ENCODE measurements around the gene VSIG10.

Gene VSIG10

DNA sequence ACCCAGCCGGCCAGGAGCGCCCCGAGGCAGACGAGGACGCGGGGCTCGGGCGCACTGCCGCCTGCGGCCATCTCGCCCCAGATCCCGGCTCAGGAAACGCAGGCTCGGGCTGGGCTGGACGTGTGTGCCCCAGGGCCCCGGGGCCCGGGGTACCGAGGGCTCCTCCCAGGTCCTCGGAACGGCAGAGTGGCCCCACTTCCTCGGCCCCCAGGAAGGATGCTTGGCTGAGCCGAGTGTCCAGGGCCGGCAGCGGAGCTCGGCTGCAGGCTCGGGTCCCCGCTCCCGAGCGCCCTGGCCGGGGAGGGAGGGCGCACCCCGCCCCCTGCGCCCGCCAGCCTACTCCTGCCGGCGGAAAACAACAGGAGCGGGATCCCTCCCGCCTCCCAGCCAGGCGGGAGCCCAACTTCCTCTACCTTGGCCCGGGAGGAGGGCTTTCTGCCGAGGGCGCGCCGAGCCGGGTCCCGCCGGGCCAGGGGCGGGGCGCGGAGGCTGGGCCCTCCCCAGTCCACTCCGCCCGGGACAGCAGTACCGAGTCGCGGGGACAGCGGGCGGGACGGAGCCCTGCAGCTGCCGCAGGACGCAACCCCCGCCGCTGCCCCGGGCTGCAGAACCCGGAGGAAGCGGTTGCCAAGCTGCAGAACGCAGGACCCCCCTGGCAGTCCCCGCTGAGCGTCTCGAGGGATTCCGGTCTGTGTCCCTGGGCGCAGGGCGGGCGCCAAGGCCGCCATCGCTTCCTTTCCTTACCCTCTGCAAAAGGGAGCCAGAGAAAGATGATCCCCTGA, at the start of gene VSIG10:
Gene VSIG10 (minus strand): TSS at position 411 of the 782 bp plus-strand sequence. CDS start 340 bp downstream, at position 71.
- Histone ChIP-seq H3K9ac (no peak within 1 kb of the TSS), H3K27ac (no peak within 1 kb of the TSS)

GRCh38 chr12:118151755-118152154, 47.9 kb upstream of the VSIG10 start:
- Histone ChIP-seq H2AFZ (ENCODE audit: low read depth) (no peak overlapping the region), H3K4me3 (IDR thresholded peaks at IDR 0.05; ENCODE audit: insufficient read depth, low read depth, low read length) (no peak overlapping the region), H3K27ac (no peak overlapping the region), H3K4me2 (no peak overlapping the region), H3K27me3 (ENCODE audit: insufficient read depth, low read depth) (no peaks in the 10 kb centered on the region), H4K20me1 (ENCODE audit: insufficient read depth) (no peaks in the 10 kb centered on the region), H3K9ac (no peak overlapping the region), H3K79me2 (ENCODE audit: insufficient read depth, low read depth) (no peaks in the 10 kb centered on the region), H3K4me1 (ENCODE audit: low read depth, poor library complexity, severe bottlenecking) (no peaks in the 10 kb centered on the region), H3K36me3 (ENCODE audit: insufficient read depth) (no peaks in the 10 kb centered on the region)
- TF ChIP-seq CTCF (conservative IDR thresholded peaks at IDR 0.05; ENCODE audit: low read depth, low read length), result no peak

More for the DNA sequence above, at the start of gene VSIG10:
- H2AFZ ChIP-seq (ENCODE audit: low read depth), result peak within 1 kb of the TSS; percentile 54; the same call in 1 of the 2 replicates
- no peak for TF ChIP-seq CTCF (conservative IDR thresholded peaks at IDR 0.05; ENCODE audit: low read depth, low read length)
- no peaks in the 10 kb centered on the region for H4K20me1 ChIP-seq (ENCODE audit: insufficient read depth)
- H3K4me2 ChIP-seq, result peak within 1 kb of the TSS; percentile 39; the same call in 1 of the 2 replicates
- no peaks in the 10 kb centered on the region; the same call in 1 of the 2 replicates for H3K27me3 ChIP-seq (ENCODE audit: insufficient read depth, low read depth)
- H3K4me1 ChIP-seq (ENCODE audit: low read depth, poor library complexity, severe bottlenecking), result no peaks in the 10 kb centered on the region
- no peaks in the 10 kb centered on the region for H3K36me3 ChIP-seq (ENCODE audit: insufficient read depth)
- no peak within 1 kb of the TSS for H3K4me3 ChIP-seq (IDR thresholded peaks at IDR 0.05; ENCODE audit: insufficient read depth, low read depth, low read length)
- no peaks in the 10 kb centered on the region for H3K79me2 ChIP-seq (ENCODE audit: insufficient read depth, low read depth)

DNA sequence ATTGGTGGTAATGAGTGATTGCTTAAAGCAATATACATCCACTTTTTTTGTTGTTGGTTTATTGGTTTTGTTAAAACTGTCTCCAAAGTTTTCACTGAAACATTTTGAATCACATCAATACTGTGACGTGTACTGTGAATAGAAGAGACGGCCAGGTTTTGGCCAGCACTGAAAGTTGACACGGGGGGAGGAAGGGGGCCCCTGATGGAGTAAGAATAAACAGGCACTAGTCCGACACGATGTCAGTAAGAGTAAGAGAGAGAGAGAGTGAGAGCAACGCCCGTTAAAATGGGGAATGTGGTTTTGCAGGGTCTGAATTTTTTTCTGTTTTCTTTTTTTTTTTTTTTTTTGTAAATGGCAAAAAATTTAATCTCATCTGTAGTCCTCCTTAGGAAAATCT, 46.8 kb upstream of the VSIG10 start:
- H2AFZ ChIP-seq (ENCODE audit: low read depth), result no peak overlapping the region
- H3K36me3 ChIP-seq (ENCODE audit: insufficient read depth), result no peaks in the 10 kb centered on the region
- no peak overlapping the region for H3K4me2 ChIP-seq
- H3K9ac ChIP-seq, result no peak overlapping the region
- H3K27me3 ChIP-seq (ENCODE audit: insufficient read depth, low read depth), result no peaks in the 10 kb centered on the region
- H3K79me2 ChIP-seq (ENCODE audit: insufficient read depth, low read depth), result no peaks in the 10 kb centered on the region
- no peak overlapping the region for H3K4me3 ChIP-seq (IDR thresholded peaks at IDR 0.05; ENCODE audit: insufficient read depth, low read depth, low read length)
- H3K27ac ChIP-seq, result no peak overlapping the region
- H3K4me1 ChIP-seq (ENCODE audit: low read depth, poor library complexity, severe bottlenecking), result no peaks in the 10 kb centered on the region
- no peaks in the 10 kb centered on the region for H4K20me1 ChIP-seq (ENCODE audit: insufficient read depth)
- TF ChIP-seq CTCF (conservative IDR thresholded peaks at IDR 0.05; ENCODE audit: low read depth, low read length), result no peak

GRCh38 chr12:118148287-118148686, 44.5 kb upstream of the VSIG10 start:
- no peak overlapping the region for H3K4me2 ChIP-seq
- no peaks in the 10 kb centered on the region for H3K36me3 ChIP-seq (ENCODE audit: insufficient read depth)
- no peak overlapping the region for H3K4me3 ChIP-seq (IDR thresholded peaks at IDR 0.05; ENCODE audit: insufficient read depth, low read depth, low read length)
- no peak overlapping the region for H3K27ac ChIP-seq
- TF ChIP-seq CTCF (conservative IDR thresholded peaks at IDR 0.05; ENCODE audit: low read depth, low read length), result no peak
- no peaks in the 10 kb centered on the region for H4K20me1 ChIP-seq (ENCODE audit: insufficient read depth)
- H3K27me3 ChIP-seq (ENCODE audit: insufficient read depth, low read depth), result no peaks in the 10 kb centered on the region
- H3K79me2 ChIP-seq (ENCODE audit: insufficient read depth, low read depth), result no peaks in the 10 kb centered on the region
- no peak overlapping the region for H2AFZ ChIP-seq (ENCODE audit: low read depth)
- no peaks in the 10 kb centered on the region for H3K4me1 ChIP-seq (ENCODE audit: low read depth, poor library complexity, severe bottlenecking)
- no peak overlapping the region for H3K9ac ChIP-seq

All from KMS-11 (cell line).